Nephron (organoid): ENCODE results near the gene NMD3.

Experiments
- H3K27ac Mint-ChIP-seq, 3 experiments: 2 replicates each; pipeline ENCODE4 v1.8.0; 2020; ENCODE audit warnings: mixed read lengths in 3 of 3, mild to moderate bottlenecking in 2 of 3, moderate library complexity in 1 of 3
- H3K27me3 Mint-ChIP-seq: 2 replicates; pipeline ENCODE4 v1.8.0; 2021; ENCODE audit warnings: low read depth, mild to moderate bottlenecking, moderate library complexity, mixed read lengths
- H3K36me3 Mint-ChIP-seq: 2 replicates; pipeline ENCODE4 v1.8.0; 2020; ENCODE audit warnings: low read depth, mixed read lengths
- H3K4me1 Mint-ChIP-seq: 2 replicates; pipeline ENCODE4 v1.8.0; 2020; ENCODE audit warnings: mixed read lengths
- H3K4me3 Mint-ChIP-seq, 3 experiments: 2 replicates each; pipeline ENCODE4 v1.8.0; 2020; ENCODE audit warnings: mild to moderate bottlenecking in 3 of 3, mixed read lengths in 3 of 3, moderate library complexity in 2 of 3
- H3K9me3 Mint-ChIP-seq: 2 replicates; pipeline ENCODE4 v1.8.0; 2020; ENCODE audit warnings: mixed read lengths
- CTCF ChIP-seq, 3 experiments: fragments of 200-600 bp; sonication (generic); IDR thresholded peaks; one replicate each; pipeline ENCODE4 v1.5.0; 2021; ENCODE audit warnings: antibody characterized with exemption in 3 of 3; ENCODE audit not compliant: unreplicated experiment in 3 of 3

The NMD3 gene

DNA sequence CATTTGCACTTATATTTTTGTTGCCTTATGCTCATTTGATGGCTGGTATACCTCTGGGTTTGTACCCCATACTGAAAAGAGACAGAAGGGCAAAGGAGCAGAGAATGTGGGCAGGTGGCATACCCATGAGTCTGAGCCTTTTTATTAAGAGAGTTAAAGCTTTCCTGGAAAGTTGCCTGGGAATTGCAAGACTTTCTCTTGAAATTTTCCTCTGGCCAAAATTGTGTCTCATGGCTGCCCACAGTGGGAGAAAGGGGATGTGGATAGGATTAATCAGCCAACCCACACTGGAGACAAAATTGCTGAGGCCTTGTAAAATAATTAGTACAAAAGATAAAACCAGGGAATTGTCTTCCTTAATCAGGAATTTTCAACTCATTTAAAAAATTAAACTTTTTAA is 8.2 kb upstream of the NMD3 start:
- Mint-ChIP-seq H3K27me3 (no peaks in the 10 kb centered on the region), H3K4me3 (no peak overlapping the region), H3K27ac (no peak overlapping the region), H3K36me3 (no peaks in the 10 kb centered on the region), H3K9me3 (no peaks in the 10 kb centered on the region), H3K4me1 (peaks cover 5% of the 10 kb centered on the region)
- TF ChIP-seq CTCF (IDR thresholded peaks at IDR 0.05; ENCODE audit: unreplicated experiment in 3 of 3) = no peak

DNA sequence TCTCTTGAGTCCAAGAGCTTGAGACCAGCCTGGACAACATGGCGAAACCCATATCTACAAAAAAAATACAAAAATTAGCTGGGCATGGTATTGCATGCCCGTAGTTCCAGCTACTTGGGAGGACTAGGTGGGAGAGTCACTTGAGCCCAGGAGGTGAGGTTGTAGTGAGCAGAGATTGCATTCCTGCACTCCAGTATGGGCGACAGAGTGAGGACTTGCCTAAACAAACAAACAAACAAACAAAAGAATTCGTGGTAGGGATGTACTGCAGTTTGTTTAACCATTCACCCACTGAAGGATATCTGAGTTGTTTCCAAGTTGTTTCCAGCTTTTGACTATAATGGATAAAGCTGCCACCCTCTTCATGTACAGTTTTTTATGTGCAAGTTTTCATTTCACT is 7.5 kb upstream of the NMD3 start:
- Mint-ChIP-seq H3K27me3 (no peaks in the 10 kb centered on the region), H3K4me3 (no peak overlapping the region), H3K9me3 (no peaks in the 10 kb centered on the region), H3K4me1 (peaks cover 5% of the 10 kb centered on the region), H3K36me3 (no peaks in the 10 kb centered on the region), H3K27ac (no peak overlapping the region)
- TF ChIP-seq CTCF (IDR thresholded peaks at IDR 0.05; ENCODE audit: unreplicated experiment in 3 of 3) = no peak

DNA sequence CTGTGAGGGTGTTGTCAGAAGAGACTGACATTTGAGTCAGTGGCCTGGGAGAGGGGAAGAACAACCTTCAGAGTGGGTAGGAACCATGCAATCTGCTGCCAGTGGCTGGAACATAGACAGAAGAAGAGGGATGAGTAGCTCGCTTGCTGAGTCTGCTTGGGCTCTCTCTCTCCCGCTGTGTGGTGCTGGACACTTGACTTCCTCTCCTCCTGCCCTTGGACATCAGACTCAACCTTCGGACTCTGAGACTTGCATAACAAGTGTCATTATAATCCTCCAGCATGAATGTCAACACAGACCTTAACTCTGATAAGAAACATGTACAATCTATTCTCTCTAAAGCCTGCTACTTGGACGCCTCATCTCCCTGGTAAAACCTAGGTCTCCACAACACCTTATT is 5.9 kb upstream of the NMD3 start:
- no peaks in the 10 kb centered on the region for H3K36me3 Mint-ChIP-seq
- no peak for TF ChIP-seq CTCF (IDR thresholded peaks at IDR 0.05; ENCODE audit: unreplicated experiment in 3 of 3)
- no peak overlapping the region for H3K4me3 Mint-ChIP-seq
- no peaks in the 10 kb centered on the region for H3K9me3 Mint-ChIP-seq
- no peak overlapping the region for H3K27ac Mint-ChIP-seq
- peaks cover 12% of the 10 kb centered on the region for H3K4me1 Mint-ChIP-seq
- H3K27me3 Mint-ChIP-seq = no peaks in the 10 kb centered on the region

- H3K4me1 Mint-ChIP-seq = peaks cover 12% of the 10 kb centered on the region
Observed at GRCh38 chr3:161217496-161217895, 3.6 kb upstream of the NMD3 start.

GRCh38 chr3:161219495-161219894 is 1.6 kb upstream of the NMD3 start:
- Mint-ChIP-seq H3K27ac (peak overlapping the region; percentile 90 to 98 (median 98)), H3K4me3 (peak overlapping the region; percentile 69 to 94 (median 84)), H3K9me3 (no peaks in the 10 kb centered on the region), H3K4me1 (peaks cover 25% of the 10 kb centered on the region), H3K27me3 (no peaks in the 10 kb centered on the region), H3K36me3 (peaks cover 4% of the 10 kb centered on the region)
- no peak for TF ChIP-seq CTCF (IDR thresholded peaks at IDR 0.05; ENCODE audit: unreplicated experiment in 3 of 3)

More at GRCh38 chr3:161217496-161217895, 3.6 kb upstream of the NMD3 start:
- Mint-ChIP-seq H3K4me3 (no peak overlapping the region), H3K27ac (no peak overlapping the region), H3K36me3 (no peaks in the 10 kb centered on the region), H3K27me3 (no peaks in the 10 kb centered on the region), H3K9me3 (no peaks in the 10 kb centered on the region)
- no peak for TF ChIP-seq CTCF (IDR thresholded peaks at IDR 0.05; ENCODE audit: unreplicated experiment in 3 of 3)

- Mint-ChIP-seq H3K27ac (peak overlapping the region; percentile 89 to 98 (median 90)), H3K4me1 (peaks cover 25% of the 10 kb centered on the region), H3K4me3 (peak overlapping the region; percentile 94 to 99 (median 98)), H3K9me3 (no peaks in the 10 kb centered on the region), H3K36me3 (peaks cover 12% of the 10 kb centered on the region), H3K27me3 (no peaks in the 10 kb centered on the region)
- TF ChIP-seq CTCF (IDR thresholded peaks at IDR 0.05; ENCODE audit: unreplicated experiment in 3 of 3) = no peak
Observed at GRCh38 chr3:161221806-161222600, 892 bp downstream of the NMD3 start.
